HL-60 (cell line): ENCODE measurements around the gene BMERB1.

Source experiments
- POLR2AphosphoS5 ChIP-seq: IDR thresholded peaks from 2 replicates; pipeline ENCODE4 v1.6.1; 2012; ENCODE audit warnings: low read depth
- REST ChIP-seq: IDR thresholded peaks from 2 replicates; pipeline ENCODE4 v1.6.1; 2012; ENCODE audit warnings: low read depth; ENCODE audit not compliant: insufficient replicate concordance
- TF ChIP-seq, protein P1 (sequence below): IDR thresholded peaks from one replicate; pipeline ENCODE4 v1.5.1; 2011; ENCODE audit warnings: low read length, control low read depth, inconsistent platforms; ENCODE audit not compliant: insufficient read depth

- TF ChIP-seq POLR2AphosphoS5: no peak
- TF ChIP-seq, protein P1, sequence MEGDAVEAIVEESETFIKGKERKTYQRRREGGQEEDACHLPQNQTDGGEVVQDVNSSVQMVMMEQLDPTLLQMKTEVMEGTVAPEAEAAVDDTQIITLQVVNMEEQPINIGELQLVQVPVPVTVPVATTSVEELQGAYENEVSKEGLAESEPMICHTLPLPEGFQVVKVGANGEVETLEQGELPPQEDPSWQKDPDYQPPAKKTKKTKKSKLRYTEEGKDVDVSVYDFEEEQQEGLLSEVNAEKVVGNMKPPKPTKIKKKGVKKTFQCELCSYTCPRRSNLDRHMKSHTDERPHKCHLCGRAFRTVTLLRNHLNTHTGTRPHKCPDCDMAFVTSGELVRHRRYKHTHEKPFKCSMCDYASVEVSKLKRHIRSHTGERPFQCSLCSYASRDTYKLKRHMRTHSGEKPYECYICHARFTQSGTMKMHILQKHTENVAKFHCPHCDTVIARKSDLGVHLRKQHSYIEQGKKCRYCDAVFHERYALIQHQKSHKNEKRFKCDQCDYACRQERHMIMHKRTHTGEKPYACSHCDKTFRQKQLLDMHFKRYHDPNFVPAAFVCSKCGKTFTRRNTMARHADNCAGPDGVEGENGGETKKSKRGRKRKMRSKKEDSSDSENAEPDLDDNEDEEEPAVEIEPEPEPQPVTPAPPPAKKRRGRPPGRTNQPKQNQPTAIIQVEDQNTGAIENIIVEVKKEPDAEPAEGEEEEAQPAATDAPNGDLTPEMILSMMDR: no peak
- TF ChIP-seq REST: no peak
Observed at GRCh38 chr16:15445450-15445849, 11.1 kb downstream of the BMERB1 start.
